Activated T-cell treated with anti-CD3 and anti-CD28 coated beads for 48 hours (primary cell): ENCODE data around the gene TUBB.
"Not testable (repeated sequence)": the region's sequence is repeated elsewhere in the genome, so short reads cannot be mapped to it uniquely, and the experiment has no call there.

Experiments
- DNase-seq: peaks from one replicate; pipeline ENCODE4 v3.0.0-alpha.2; 2020; ENCODE audit warnings: low read depth

TUBB gene

DNA sequence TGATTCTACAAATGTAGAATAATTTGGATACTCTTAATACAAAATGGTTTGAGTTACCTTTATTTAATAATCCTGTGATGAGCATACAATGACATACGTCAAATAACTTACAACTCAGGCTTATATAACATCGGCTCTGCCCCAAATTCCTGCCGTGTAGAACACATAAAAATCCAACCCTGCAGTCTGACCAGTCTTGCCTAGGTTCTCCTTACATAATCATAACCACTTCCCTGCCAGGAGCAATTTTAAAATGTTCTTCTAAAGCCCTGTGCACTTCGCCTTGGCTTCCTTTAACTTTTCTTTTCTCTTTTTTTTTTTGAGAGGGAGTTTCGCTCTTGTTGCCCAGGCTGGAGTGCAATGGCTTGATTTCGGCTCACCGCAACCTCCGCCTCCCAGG lies 40.4 kb downstream of the TUBB start:
- no peak for DNase-seq

DNA sequence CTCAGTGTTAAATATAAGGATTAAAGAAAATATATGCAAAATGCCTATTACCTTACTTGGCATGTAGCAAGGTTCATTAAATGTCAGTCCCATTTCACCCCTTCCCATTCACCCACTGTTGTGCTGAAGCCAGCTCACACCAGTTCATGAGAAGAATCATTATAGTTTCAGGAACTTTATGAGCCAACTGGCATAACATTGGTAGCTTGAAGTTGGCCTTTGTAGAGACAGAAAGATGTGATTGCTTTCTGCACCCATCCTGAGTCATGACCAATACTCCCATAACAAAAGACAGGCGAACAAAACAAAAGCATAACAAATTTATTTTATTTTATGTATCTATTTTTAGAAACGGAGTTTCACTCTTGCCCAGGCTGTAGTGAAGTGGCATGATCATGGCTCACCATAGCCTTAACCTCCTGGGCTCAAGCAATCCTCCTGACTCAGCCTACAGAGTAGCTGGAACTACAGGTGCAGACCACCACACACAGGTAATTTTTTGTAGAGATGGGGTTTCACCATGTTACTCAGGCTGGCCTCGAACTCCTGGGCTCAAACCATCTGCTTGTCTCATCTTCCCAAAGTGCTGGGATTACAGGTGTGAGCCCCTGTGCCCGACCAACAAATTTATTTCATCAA lies 41.8 kb downstream of the TUBB start:
- DNase-seq: no peak

DNA sequence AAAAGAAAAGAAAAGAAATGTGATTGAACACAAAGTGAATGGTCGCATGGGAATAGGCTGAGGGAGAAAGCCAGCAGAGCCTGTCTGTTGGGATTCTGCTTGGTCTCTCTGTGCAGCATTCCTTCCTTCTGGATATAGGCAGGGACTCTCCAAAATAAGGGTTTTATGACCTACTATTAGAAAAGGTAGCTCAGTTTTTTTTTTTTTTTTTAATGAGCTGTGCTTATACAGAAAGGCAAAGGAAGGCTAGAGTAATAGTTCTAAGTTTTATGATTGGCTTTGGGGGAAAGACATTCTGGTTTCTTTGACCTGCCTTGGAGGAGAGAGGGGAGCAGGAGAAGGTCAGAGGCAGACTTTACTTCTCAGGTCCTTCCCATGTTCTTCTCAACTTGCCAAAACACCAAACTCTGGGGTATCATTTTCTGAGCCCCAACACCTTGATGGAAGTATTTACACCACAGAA lies 43.0 kb downstream of the TUBB start:
- no peak for DNase-seq

DNA sequence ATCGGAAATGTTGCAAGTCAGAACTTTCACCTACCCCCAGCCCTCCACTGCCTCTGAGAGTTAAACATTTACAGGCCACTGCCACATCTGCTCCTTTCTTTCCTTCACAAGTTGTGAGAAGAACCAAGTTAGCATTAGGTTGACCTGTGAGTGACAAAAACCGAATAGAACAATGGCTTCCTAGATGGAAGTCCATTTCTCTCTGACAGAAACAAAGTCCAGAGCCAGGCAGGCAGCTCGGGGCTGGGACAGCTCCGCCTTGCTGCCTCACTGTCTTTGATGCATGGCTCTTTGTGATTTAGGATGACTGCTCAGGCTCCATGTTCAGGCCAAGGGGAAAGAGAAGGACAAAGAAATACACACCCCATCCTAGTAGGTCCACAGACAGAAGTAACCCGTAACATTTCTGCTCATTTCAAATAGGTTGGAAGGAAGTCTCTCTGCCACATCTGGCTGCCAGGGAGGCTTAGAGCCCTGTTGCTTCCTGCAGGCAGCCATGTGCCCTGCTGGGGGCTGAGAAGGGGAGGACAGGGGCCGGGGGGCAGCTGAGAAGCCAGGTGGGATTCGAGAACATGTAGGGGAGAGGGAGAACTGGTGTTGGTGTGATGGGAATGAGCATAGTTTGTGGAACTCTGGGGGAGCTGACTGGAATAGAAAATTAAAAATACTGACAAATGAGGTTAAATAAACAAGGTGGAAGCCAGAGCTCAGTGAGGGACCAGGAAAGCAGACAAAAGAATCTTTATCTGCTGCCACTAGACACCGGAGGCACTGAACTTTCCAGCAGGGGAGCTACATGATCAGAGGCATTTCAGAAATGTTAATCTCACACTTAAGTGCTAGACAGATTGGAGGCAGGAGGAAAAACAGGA lies 43.7 kb downstream of the TUBB start:
- no peak for DNase-seq

DNA sequence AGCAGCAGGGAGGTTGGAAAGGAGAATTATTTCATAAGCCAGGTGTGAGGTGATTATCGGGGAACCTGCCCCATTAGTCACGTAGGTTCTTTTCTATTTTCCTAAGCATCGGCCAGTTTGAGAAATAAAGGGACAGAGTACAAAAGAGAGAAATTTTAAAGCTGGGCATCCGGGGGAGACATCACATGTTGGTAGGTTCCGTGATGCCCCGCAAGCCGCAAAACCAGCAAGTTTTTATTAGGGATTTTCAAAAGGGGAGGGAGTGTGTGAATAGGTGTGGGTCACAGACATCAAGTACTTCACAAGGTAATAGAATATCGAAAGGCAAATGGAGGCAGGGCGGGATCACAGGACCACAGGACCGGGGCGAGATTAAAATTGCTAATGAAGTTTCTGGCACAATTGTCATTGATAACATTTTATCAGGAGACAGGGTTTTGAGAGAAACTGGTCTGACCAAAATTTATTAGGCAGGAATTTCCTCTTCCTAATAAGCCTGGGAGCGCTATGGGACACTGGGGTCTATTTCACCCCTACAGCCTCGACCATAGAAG lies 44.4 kb downstream of the TUBB start:
- not testable (repeated sequence) for DNase-seq

DNA sequence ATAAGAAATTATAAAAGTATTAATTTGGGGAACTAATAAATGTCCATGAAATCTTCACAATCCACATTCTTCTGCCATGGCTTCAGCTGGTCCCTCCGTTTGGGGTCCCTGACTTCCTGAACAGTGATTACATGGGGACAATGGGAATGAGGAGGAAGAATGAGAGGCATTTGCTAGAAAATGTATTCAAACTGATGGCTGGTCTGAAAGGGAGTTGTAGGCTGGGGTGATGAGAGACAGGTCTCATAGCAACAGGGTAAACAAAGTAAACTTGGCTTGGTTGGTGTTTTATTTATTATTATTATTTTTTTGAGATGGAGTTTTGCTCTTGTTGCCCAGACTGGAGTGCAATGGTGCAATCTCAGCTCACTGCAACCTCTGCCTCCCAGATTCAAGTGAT lies 45.3 kb downstream of the TUBB start:
- not testable (repeated sequence) for DNase-seq

DNA sequence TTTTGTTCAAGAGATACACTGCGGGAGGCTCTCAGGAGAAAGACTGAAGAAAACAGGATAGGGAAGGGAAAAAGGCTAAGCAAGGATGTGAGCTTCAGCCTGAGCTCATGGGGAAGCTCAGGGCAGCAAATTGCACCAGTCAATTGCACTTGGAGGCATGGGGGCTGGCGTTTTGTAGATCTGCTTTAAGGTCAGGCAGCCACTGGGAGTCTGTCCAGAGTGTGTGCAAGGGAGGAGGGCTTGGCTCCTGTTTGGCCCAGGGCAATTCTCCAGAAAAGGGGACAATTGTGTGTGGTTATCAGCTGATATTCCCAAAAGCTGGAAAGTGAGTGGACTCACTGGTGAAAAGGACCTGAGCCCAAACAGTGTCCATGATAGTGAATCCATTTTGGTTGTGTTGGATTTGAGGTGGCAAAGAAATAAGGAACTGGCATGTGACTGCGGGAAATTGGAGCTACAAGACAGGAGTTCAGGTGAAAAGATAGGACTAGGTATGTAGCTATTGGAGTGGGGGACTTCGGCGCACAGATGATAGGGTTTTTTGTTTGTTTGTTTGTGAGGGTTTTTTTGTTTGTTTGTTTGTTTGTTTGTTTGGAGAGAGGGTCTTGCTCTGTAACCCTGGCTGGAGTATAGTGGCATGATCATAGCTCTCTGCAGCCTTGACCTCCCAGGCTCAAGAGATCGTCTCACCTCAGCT lies 46.5 kb downstream of the TUBB start:
- DNase-seq: no peak

DNA sequence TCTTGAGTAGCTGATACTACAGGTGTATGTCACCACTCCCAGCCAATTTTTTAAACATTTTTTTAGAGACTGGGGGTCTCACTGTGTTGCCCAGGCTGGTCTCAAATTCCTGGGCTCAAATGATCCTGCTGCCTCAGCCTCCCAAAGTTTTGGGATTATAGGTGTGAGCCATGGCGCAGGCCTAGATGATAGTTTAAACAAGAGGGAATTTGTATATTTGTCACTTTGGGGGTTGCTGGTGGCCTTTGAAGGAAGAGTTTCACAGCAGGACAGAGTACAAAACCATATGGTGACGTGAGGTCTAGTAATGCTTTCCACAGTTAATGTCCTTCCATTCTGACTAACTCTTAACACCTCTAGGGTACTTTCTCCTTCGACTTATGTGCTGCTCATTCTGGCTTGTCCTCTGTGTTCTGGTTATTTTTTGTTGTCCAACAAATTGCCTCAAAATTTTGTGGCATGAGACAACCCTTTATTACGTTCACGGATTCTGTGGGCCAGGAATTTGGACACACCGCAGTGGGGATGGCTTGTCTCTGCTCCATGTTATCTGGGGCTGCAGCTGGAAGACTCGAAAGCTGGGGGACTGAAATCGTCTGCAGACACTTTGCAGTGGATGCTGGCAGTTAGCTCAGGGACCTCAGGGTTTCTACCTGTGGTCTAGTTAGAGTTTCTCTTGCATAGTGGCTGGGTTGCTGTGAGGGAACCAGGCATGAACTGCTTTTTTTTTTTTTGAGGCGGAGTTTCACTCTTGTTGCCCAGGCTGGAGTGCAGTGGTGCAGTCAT lies 47.2 kb downstream of the TUBB start:
- DNase-seq: no peak

DNA sequence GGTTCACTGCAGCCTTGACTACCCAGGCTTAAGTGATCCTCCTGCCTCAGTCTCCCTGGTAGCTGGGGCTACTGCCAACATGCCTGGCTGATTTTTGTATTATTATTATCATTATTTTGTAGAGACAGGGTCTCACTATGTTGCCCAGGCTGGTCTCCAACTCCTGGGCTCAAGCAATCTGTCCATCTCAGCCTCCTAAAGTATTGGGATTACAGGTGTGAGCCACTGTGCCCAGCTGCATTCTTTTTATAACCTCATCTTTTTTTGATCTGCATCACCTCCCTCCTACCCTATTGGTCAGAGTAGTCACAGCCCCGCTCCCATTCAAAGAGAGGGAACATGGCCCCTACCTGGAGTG lies 47.8 kb downstream of the TUBB start:
- DNase-seq: no peak

DNA sequence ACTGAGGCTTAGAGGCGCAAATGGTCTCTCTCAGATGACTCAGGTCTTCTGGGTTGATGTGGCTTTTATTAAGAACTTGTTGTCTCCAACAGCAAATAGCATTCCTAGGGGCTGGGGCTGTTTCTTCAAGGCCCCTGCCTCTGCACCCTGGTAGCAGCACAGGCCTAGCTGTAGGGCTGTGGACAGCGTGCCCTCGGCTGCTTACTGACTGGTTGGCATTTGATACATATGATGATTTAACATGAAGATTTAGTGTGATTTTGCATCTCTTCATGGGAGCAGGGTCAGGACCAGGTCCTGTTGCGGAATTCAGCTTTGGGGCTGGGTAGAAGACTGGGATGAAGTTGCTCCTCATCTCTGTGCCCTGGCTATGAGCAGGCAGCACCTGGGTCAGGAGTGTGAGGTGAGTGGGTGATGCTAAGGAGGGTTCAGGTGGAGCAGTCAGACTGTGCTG lies 48.5 kb downstream of the TUBB start:
- DNase-seq: no peak

DNA sequence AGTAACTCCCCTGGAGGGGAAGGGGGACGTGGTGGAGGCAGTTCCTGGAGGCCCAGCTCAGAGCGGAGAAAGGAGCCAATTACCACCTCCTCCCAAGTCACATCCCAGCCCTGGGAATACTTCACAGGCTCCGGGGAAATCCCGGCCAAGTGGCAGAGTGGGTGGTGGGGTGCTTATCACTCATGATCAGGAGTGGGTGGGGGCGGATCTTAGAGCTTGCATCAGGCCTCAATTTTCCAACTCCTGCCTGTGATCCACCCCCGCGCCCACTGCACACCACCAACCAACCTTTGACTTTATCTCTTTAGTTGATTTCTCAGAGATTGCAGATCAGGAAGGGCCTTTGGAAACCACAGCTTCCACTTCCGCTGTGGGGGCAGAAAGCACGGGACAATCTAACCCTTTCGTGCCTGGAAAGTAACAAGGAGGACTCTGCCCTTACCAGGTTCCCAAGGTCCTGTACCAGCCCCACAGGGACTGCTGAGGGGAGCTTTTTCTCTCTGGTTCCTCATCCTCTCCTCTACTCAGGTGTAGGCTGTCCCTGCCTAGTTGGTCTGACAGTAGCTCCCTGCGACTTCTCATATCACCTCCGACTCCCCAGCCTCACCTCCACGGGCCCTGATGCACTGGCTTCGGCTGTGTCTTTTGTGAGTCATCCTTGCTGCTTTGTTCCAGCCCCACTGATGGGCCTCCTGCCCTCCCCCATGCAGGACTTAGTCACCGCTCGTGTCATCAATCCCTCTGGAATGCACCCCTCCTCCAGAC lies 49.1 kb downstream of the TUBB start:
- peak; percentile 74 for DNase-seq

DNA sequence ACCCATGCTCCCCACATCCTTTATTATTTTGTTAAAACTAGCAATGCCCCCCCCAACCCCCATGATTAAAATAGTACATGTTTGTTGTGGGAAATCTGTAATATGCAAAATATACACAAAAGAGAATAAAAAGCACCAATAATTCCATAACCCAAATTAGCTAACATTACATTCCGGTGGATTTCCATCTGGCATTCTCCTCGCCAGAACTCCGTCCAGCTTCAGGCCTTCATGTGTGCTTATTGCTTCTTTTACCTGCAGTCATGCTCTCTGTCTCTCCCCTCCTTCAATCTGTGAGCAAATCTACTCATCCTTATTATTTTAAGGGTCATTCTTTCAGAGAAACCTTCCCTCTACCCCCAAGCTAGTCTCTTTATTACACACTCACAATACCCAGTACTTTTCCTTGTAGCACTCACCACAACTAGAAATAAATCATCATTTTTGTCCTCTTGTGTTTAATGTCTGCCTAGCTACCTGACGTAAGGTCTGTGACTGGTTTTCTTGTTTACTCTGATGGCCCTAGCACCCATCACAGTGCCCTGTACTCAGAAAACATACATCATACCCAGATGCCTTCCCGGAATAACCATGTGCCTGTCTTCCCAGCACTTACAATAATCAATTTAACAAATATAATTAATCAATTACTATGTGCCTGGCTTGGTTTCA lies 49.8 kb downstream of the TUBB start:
- DNase-seq: no peak

DNA sequence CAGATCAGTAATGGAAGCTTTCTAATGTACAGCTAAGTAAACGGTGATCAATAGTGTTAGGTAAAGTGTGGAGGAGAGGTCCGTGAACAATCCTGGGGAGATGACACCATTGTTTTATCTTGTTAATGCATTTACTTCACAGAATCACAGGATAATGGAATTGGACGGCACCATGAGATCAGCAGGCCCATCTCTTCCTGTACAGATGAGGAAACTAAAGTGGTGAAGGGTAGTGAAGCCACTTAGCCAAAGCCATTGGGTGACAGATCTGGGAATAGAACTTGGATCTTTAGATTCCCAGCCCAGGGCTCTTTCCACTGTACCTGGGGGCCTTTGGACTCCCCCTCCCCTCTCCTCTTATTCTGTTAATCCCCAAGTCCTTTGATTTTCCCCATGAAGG lies 50.4 kb downstream of the TUBB start:
- DNase-seq: no peak

DNA sequence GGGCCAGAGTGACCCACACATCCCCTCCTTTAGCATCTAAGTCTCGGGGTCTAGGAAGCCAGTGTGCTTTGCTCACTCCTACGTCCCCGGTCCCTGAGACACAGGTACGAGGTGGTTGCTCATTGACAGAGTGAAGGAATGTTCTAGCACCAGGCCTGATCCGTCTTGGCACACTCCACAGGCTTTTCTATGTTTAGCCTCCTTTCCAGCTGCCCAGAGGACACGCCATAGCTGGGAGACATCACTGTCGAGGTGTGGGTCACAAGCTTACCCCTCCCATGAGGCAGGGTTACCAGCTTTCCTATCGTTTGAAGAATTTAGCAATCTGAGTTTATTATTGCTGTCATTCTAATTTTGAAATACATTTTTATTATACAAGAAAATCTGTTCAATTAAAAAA lies 54.5 kb downstream of the TUBB start:
- no peak for DNase-seq
